Stimulated activated naive CD4-positive, alpha-beta T cell (primary cell): ENCODE measurements around the gene BEX2.
A peak's percentile ranks its signal among the peaks of the same experiment; 100 is the strongest.
"Not testable (repeated sequence)": the region's sequence is repeated elsewhere in the genome, so short reads cannot be mapped to it uniquely, and the experiment has no call there.

Source experiments
- DNase-seq, 6 experiments: peaks; one replicate each; lab custom pipeline; 2025; lab: John Stamatoyannopoulos, UW

The BEX2 gene

DNA sequence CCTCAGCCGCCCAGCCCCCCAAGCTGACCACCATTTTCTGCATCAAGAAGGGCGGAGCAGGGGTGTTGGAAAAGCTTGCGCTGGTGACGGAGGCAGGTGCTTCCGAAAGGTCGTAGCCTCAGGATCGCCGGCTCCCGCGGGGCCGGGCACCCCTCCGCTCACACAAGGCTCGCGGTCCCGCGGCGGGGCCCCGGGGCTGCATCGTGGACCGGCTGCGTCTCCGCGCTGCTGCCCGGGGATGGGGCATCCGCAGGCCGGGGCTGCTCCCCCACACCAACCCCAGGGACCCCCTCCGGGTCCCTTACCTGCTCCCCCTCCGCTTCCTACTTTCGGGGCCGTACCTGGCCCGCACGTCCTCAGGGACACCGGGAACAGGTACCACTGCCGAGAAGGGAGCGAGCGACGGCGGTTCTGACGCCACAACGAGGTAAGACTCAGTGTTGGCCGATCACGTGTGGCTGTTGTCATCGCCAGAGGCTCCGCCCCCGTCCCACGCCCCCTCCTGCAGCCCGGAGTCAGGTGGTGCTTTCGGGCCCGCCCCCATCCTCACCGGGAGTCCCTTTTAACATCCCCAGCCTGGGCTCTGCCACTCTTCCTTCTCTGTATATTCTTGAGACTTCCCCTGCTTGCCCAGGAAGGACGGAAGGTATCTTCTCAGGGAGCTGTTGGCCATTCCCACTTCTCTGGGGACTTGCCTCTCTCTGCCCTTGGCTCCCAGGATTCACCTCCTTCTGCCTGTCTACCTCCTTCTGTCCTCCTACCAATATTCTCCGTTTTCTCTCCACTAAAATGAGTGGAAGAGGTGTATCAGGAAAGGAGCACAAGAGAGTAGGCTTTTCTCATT is at the start of gene BEX2:
Gene BEX2 (minus strand): TSS at position 436 of the 844 bp plus-strand sequence. CDS start 1,014 bp downstream, outside the sequence.
- peak; percentile 72 to 85 (median 78) for DNase-seq

DNA sequence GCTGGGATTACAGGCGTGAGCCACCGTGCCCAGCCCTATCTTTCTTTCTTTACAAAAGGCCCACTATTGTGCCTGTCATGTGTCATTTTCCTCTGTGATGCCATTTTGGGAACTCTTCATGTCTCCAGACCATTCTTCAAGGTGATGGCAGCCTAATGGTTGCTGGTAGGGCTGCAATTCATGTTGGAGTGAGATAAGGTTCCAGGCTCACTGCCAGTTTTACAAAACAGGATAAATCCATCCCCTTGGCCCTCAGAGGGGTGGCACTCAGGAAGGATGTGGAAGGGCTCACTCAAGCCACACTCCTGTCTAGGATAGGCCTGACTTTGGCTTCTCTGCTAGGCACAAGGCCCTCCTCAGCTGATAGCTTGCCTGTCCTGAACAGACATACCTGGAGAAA is 49.3 kb upstream of the BEX2 start:
- DNase-seq: no peak

DNA sequence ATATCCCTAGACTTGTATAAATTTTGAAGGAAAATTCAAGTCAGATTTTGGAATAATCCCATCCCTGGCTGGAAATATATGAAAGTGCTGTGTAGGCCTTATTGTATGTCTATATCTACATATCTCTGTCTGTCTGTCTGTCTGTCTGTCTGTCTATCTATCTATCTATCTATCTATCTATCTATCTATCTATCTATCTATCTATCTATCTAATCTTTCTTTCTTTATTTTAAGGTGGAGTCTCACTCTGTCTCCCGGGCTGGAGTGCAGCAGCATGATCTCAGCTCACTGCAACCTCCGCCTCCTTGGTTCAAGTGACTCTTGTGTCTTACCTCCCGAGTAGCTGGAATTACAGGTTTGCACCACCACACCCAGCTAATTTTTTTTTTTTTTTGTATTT is 48.8 kb upstream of the BEX2 start:
- DNase-seq: not testable (repeated sequence)

DNA sequence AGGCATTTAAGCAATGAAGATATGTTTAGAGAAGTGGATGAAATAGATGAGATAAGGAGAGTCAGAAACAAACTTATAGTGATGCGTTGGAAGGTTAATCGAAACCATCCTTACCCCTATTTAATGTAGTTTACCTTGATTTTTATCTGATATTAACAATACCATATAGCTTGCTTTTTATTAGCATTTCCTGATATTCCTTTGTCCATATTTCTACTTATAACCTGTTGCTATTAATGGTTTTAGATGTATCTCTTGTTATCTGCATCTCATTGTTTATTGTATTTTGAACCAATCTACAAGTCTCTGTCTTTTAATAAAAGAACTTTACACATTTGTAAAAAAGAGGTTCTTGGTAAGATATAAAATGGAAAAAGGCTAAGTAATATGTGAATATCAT is 47.1 kb upstream of the BEX2 start:
- no peak for DNase-seq

DNA sequence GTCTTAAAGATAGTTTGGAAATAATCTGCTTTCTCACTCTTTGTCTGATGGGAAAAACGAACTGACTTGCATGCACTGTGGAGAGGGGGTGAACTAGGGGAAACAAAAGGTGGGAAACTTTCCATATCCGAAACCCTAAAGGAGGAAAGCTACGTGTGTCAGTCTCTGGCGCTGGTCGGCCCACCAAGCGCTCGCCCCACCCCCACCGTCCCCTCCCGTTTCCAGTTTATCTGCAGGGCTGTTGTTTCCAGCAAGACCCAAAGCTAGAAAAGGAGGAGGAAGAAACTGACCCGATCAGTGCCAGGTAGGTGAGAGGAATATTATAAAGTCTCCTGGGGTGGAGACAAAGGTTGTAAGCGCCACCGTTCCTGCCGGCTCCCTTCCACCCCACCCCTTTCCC is 46.1 kb upstream of the BEX2 start:
- peak in 1 of 6 experiments; percentile 12 for DNase-seq

DNA sequence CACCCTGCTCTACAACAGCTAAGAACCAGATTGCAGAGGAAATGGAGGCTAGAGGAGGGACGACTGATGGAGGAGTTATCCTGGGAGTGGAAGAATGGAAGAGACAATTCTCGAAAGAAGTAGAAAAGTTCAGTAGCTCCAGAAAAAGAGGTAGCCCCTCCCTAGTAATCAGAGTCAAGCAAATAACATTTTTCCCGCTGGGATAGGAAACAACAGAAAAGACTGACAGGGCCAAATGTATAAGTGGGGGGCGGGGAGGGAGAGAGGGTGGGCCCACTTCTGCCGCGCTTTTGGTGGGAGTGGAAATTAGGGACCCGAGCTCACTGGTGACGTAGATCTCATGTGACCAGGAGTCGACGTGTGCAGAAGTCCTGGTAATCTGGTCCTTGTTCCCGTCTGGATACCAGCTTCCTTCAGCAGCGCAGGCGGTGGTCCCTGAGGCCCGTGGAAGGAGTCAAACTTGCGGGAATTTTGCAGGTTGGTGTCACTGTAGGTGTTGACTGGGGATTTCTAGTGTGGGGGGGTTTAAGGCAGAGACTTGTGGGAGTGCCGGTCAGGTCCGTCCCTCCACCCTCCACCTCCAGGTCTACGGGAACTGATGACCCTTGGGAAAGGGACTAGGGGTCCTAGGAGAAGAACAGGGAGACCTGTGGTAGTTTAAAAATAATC is 45.5 kb upstream of the BEX2 start, which contains the start of gene TCEAL9:
Gene TCEAL9 (plus strand): TSS at position 377 of the 669 bp plus-strand sequence. CDS start 1,179 bp downstream, outside the sequence.
- DNase-seq: peak in 1 of 6 experiments; percentile 9

DNA sequence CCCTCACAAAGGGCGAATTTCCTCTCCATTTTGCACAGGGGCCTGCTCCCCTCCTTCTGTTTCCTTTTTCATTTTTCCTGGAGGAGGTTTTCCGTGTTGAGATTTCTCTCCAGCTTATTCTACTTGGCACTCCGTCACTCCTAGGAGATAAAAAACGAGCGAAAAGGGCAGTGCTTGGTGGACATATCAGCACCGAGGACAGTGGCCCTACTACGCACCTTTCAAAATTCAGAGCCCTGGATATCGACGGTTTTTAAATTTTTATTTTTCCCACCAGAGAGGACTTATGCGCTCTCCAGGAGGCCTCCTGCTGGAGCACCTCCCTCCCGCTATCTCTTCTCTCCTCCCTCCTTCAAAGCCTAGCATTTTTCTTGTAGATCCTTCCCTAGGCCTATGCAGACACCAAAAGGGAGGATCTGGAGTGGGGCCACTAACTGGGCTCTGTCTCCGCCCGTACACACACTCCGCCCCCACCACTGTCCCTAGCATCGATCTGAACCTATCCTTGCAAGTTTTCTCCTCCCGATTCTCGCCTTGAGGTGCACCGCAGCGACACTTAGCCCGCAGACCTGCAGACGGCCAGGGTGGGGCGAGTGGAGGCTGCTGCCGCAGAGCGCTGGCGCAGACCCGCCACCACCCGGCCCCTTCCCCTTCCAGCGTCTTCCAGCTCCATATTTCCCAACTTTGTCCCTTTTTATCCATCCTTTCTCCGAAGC is 37.0 kb upstream of the BEX2 start:
- no peak for DNase-seq

DNA sequence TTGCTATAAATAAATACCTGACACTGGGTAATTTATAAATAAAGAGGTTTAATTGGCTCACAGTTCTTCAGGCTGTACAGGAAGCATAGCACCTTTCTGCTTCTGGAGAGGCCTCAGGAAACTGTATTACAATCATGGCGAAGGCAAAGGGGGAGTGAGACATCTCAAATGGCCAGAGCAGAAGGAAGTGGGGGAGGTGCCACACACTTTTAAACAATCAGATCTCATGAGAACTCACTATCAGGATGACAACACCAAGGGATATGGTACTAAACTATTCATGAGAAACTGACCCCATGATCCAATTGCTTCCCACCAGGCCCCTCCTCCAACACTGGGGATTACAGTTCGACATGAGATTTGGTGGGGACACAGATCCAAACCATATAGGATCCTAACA is 33.8 kb upstream of the BEX2 start:
- DNase-seq: no peak

DNA sequence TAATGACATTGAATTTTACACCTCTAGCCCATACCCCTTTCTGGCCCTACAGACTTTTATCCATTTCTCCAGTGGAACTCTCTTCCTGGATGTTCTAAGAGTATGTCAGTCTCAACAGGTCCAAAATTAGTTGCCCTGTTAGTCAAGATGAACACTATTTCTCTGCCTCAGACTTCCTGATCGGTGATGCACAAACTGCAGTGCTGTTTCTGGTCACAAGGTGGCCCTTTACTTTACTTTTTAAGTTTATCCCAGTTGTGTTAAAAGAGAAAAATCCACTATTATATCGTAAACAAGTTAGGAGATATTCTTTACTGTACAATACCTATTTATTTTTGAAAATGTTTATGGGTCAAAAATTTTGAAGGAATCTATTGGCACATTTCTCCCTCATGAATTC is 32.3 kb upstream of the BEX2 start:
- DNase-seq: peak in 5 of 6 experiments; percentile 2 to 44 (median 20)

DNA sequence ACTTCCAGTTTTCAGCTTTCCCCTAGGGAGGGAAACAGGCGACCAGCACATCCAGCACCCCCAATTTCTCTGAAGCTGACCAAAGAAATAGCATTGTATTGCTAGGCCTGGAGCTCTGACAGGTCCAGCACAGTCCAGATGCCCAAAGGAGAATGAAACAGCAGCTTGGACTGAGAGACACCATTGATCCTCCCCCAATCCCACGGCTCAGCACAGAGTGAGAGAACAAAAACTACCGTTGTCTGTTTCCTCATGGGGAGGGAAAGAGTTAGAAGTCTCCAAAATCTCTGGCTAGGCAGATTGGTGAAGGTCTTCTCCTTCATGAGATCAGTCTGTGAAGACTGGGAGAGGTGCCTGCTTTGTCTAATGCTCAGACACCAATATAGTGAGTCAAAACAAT is 27.9 kb upstream of the BEX2 start:
- DNase-seq: no peak

DNA sequence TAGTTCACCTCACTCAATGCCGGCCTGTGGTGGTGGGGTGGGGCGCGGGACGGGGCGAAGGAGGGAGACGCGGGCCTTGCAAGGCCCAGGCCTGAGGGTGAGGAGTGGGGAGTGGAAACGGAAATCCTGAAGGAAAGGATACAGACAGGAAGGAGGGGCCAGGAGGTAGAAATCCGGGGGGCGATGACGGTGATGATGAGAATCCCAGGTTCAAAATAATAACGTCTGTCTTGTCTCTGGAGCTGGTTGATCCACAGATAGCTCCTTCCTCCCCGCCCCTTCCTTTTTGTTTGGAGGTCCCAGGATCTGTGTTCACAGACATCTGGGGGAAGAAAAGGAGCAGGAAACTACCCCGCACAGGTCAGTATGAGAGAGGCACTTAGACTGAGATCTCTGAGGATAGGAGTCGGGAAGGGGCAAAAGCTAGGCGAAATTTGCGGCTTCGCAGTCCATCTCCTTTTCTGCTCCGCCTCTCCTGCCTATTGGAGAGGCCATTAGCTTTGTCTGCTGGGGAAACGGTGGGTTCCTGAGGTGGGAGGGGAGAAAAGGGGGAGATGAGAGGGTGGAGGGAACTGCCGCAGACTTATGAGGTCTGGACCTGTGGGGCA is 20.0 kb upstream of the BEX2 start:
- DNase-seq: no peak

DNA sequence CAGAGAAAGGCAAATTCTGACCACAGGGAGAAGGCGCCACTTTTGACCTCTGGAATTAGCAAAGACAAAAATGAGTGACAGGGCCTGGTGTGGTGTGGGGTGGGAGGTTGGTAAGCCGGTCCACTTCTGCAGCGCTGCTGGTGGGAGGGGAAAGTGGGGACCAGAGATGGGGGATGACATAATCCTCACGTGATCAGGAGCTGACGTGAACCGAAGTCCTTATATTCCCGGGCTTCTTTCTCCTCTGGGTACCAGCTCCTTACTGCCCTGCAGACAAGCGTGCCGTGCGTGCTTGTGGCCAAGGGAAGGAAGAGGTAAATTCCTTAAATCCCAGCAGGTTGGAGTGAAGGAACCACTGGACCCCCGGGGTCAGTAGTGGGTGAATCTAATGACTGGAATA is 19.2 kb upstream of the BEX2 start, which contains the start of gene TCEAL7:
Gene TCEAL7 (plus strand): TSS at position 249 of the 400 bp plus-strand sequence. CDS start 1,165 bp downstream, outside the sequence.
- no peak for DNase-seq

DNA sequence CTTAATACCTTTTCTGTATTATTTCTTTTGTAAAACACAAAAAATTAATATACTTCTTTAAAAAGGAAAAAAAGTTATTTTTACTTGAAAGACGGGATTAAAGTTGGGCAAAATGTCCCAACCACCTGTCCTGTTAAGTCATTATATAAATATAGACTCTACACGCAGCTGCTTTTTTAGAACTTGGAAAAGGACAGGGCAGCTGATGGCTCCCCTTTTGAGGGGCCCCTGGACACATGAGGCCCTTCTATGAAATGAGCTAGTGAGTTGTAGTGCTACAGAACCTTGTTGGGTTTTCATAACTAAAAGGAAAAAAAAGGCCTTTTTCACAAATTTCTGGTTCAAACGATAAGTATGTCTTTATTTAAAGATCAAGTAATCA is 600 bp upstream of the BEX2 start:
- no peak for DNase-seq

DNA sequence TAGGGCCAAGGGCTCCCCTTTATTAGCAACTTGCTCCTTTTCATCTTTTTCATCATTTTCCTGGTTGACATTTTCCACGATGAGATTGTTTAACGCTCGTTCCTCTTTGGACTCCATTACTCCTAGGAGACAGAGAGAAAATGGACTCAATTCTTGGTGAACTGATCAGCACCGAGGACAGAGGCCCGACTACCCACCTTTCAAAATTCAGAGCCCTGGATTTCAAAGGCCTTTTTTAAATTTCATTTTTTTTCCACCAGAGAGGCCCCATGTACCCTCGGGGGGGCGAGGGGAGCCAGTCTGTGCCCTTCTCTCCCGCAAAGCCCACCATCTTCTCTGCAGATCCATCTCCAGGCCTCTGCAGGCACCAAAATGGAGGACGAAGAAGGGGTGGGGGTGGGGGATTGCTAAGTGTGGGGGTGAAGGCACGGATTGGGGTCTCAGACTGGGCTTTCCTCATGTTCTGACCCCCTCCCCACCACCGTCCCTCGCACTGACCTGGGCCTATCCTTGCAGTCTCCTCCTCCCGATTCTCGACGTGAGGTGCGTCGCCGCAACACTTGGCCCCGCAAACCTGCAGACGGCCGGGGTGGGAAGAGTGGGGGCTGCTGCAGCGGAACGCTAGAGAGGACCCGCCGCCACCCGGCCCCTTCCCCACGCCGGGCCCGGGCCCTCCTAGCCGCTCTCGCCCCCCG is 783 bp downstream of the BEX2 start:
- peak in 1 of 6 experiments; percentile 42 for DNase-seq

DNA sequence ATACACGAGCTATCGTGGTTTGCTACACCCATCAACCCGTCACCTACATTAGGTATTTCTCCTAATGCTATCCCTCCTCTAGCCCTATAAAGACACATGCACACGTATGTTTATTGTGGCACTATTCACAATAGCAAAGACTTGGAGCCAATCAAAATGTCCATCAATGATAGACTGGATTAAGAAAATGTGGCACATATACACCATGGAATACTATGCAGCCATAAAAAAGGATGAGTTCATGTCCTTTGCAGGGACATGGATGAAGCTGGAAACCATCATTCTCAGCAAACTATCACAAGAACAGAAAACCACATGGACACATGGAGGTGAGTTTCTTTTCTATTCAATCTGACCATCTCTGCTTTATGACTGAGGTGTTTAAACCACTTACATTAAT is 5.1 kb downstream of the BEX2 start:
- not testable (repeated sequence) for DNase-seq

DNA sequence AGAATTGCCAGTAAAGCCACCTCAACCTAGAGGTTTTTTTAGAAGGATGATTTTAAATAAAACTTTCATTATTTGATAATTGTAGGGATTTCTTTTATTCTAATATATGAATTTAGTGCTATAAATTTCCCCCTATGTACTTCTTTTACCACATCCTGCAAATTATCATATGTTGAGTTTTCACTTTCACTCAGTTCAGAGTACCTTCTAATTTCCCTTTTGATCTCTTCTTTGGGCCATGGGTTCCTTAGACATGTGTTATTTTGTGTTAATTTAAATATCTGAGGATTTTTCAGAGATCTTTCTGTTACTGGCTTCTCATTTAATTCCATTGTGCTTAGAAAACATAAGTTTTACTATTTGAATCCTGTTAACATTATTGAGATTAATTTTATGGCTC is 6.1 kb downstream of the BEX2 start:
- peak in 1 of 6 experiments; percentile 1 for DNase-seq

DNA sequence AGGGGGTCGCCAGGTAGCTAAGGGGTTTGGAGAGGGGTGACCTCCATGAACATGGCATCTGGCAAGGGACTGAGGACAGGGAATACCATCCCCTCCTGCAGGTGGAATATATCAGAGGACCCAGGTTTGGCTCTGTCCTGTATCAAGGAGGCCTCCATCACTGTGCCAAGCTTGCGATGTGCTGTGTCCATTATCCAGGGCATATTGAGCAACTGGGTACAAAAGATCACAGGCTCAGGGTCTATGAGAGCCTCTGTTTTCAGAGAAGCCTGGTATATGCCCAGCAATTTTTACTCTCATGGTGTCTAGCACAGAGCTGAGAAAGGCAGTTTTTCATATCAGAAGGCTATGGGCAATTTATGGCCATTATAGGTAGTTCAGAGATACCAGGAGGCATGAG is 17.7 kb downstream of the BEX2 start:
- DNase-seq: no peak

DNA sequence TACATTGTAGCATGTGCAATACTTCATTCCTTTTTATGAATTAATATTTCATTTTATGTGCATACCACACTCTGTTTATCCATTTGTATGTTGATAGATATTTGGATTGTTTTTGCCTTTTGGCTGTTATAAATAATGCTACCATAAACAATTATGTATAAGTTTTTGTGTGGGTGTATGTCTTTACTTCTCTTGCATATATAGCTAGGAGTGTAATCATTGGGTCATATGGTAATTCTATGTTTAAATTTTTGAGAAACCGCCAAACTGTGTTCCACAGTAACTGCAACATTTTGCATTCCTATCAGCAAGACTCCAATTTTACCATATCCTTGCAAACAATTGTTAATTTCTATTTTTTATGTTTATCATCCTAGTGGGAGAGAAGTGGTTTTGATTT is 31.2 kb downstream of the BEX2 start:
- no peak for DNase-seq

DNA sequence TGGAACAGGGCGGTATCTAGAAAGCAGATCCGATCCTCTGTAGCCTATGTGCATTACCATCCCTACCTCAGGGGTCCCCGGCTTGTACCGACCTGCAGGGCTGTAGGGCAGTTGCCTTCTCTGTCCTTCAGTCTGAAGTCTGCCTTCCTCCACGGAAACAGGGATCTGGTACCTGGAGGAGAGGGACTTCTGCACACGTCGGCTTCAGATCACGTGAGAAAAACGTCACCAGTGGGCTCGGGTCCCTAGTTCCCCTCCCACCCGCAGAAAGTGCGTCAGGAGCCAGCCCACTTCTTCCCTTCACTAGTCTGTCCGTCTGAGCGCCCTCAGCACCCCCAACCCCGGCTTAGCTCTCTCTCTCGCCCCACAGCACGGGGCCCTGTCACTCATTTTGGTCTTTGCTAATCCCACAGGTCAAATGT is 34.2 kb downstream of the BEX2 start, which contains the start of gene TCEAL5:
Gene TCEAL5 (minus strand): TSS at position 170 of the 422 bp plus-strand sequence. CDS start 2,187 bp downstream, outside the sequence.
- DNase-seq: no peak

DNA sequence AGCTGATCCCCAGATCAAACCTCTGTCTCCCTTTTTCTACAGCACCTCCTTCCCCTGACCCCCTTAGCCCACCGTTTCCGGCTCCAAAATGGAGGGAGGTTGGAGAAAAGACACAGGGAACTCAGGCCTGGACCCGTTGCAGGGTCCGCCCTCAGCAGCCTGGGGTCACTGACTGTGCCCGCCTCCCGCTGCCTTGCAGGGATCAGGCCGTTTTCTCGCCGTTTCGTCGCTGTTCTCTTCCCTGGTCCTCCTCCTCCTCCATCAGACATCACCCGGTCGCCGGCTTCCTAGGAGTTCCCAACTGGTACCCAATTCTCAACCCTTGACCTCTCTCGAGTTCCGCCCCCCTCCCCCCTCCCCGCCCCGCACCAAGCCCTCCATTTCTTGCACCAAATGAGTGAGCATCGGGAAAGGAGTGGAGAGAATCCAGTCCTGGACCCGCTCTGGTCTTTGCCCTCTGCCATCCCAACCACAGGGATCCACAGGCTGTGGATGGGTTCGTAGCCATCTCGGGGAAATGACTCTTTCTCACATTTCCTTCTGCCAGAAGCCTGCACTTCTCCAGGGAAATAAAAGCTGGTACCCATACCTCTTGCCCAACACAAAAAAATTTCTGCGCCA is 34.7 kb downstream of the BEX2 start:
- DNase-seq: no peak

DNA sequence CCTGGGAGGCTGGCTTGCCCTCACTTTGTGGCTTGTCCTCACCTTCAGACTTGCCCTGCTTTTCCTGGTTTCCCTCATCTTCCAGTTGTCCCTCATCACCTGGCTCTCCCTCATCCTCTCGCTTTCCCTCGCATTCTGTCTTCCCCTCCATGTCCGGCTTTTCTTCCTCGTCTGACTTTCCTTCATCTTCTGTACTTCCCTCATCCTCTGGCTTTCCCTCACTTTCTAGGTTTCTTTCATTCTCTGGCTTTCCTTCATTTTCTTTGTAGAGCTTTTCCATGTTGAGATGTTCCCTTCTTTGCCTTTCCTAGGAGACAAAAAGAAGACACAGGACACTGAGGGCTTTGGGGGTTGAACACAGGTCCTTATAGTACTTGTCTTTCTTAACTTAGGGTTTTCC is 36.5 kb downstream of the BEX2 start:
- DNase-seq: no peak
